ENCODE results near the gene SLCO1A2.

SLCO1A2 gene

GRCh38 chr12:21265932-21266331 lies 68.8 kb downstream of the SLCO1A2 start:
- DNase-seq: no peak
- Histone ChIP-seq H3K4me1 (ENCODE audit: insufficient read depth, low read length) (no peaks in the 10 kb centered on the region), H3K9ac (ENCODE audit: low read depth, low read length) (no peak overlapping the region), H3K36me3 (ENCODE audit: insufficient read depth, low read length) (no peaks in the 10 kb centered on the region), H3K27me3 (ENCODE audit: insufficient read depth, low read length, poor library complexity) (no peaks in the 10 kb centered on the region), H3K4me3 (ENCODE audit: low read depth in 1 of 2, low read length in 2 of 2) (no peak overlapping the region), H3K9me3 (ENCODE audit: insufficient read depth, low read length, severe bottlenecking) (no peaks in the 10 kb centered on the region), H2AFZ (ENCODE audit: low read depth, low read length) (no peak overlapping the region), H3K27ac (ENCODE audit: low read length) (no peak overlapping the region), H3K79me2 (ENCODE audit: insufficient read depth, low read length) (no peaks in the 10 kb centered on the region), H4K20me1 (ENCODE audit: insufficient read depth, low read length) (no peaks in the 10 kb centered on the region), H3K4me2 (ENCODE audit: insufficient read depth, low read length) (no peak overlapping the region)
- ATAC-seq (ENCODE audit: insufficient read depth, low read depth): no peak
- TF ChIP-seq CTCF (IDR thresholded peaks at IDR 0.05; ENCODE audit: borderline replicate concordance, extremely low read depth, low read length, poor library complexity, severe bottlenecking) (no peak), EZH2 (IDR thresholded peaks at IDR 0.05; ENCODE audit: borderline replicate concordance, low read depth, low read length, severe bottlenecking) (no peak)

GRCh38 chr12:21264232-21264631 lies 70.5 kb downstream of the SLCO1A2 start:
- no peak for ATAC-seq (ENCODE audit: insufficient read depth, low read depth)
- no peaks in the 10 kb centered on the region for H3K27me3 ChIP-seq (ENCODE audit: insufficient read depth, low read length, poor library complexity)
- TF ChIP-seq EZH2 (IDR thresholded peaks at IDR 0.05; ENCODE audit: borderline replicate concordance, low read depth, low read length, severe bottlenecking): no peak
- no peak for TF ChIP-seq CTCF (IDR thresholded peaks at IDR 0.05; ENCODE audit: borderline replicate concordance, extremely low read depth, low read length, poor library complexity, severe bottlenecking)
- H3K36me3 ChIP-seq (ENCODE audit: insufficient read depth, low read length): no peaks in the 10 kb centered on the region
- DNase-seq: no peak
- H3K4me1 ChIP-seq (ENCODE audit: insufficient read depth, low read length): no peaks in the 10 kb centered on the region
- H3K4me2 ChIP-seq (ENCODE audit: insufficient read depth, low read length): no peak overlapping the region
- H2AFZ ChIP-seq (ENCODE audit: low read depth, low read length): no peak overlapping the region
- H4K20me1 ChIP-seq (ENCODE audit: insufficient read depth, low read length): no peaks in the 10 kb centered on the region
- no peak overlapping the region for H3K4me3 ChIP-seq (ENCODE audit: low read depth in 1 of 2, low read length in 2 of 2)
- H3K9me3 ChIP-seq (ENCODE audit: insufficient read depth, low read length, severe bottlenecking): no peaks in the 10 kb centered on the region
- no peak overlapping the region for H3K27ac ChIP-seq (ENCODE audit: low read length)
- H3K9ac ChIP-seq (ENCODE audit: low read depth, low read length): no peak overlapping the region
- H3K79me2 ChIP-seq (ENCODE audit: insufficient read depth, low read length): no peaks in the 10 kb centered on the region

GRCh38 chr12:21257172-21257571 lies 77.5 kb downstream of the SLCO1A2 start:
- no peak overlapping the region for H3K27ac ChIP-seq (ENCODE audit: low read length)
- H3K4me1 ChIP-seq (ENCODE audit: insufficient read depth, low read length): no peaks in the 10 kb centered on the region
- H3K79me2 ChIP-seq (ENCODE audit: insufficient read depth, low read length): no peaks in the 10 kb centered on the region
- DNase-seq (no peak), ATAC-seq (ENCODE audit: insufficient read depth, low read depth) (no peak)
- H3K9ac ChIP-seq (ENCODE audit: low read depth, low read length): no peak overlapping the region
- no peaks in the 10 kb centered on the region for H3K9me3 ChIP-seq (ENCODE audit: insufficient read depth, low read length, severe bottlenecking)
- H3K27me3 ChIP-seq (ENCODE audit: insufficient read depth, low read length, poor library complexity): peaks cover 4% of the 10 kb centered on the region
- no peaks in the 10 kb centered on the region for H3K36me3 ChIP-seq (ENCODE audit: insufficient read depth, low read length)
- no peak overlapping the region for H3K4me3 ChIP-seq (ENCODE audit: low read depth in 1 of 2, low read length in 2 of 2)
- TF ChIP-seq CTCF (IDR thresholded peaks at IDR 0.05; ENCODE audit: borderline replicate concordance, extremely low read depth, low read length, poor library complexity, severe bottlenecking) (no peak), EZH2 (IDR thresholded peaks at IDR 0.05; ENCODE audit: borderline replicate concordance, low read depth, low read length, severe bottlenecking) (no peak)
- H2AFZ ChIP-seq (ENCODE audit: low read depth, low read length): no peak overlapping the region
- no peak overlapping the region for H3K4me2 ChIP-seq (ENCODE audit: insufficient read depth, low read length)
- no peaks in the 10 kb centered on the region for H4K20me1 ChIP-seq (ENCODE audit: insufficient read depth, low read length)

- Histone ChIP-seq H3K27ac (ENCODE audit: low read length) (no peak overlapping the region), H3K27me3 (ENCODE audit: insufficient read depth, low read length, poor library complexity) (peaks cover 4% of the 10 kb centered on the region), H3K4me3 (ENCODE audit: low read depth in 1 of 2, low read length in 2 of 2) (no peak overlapping the region), H3K4me1 (ENCODE audit: insufficient read depth, low read length) (no peaks in the 10 kb centered on the region), H2AFZ (ENCODE audit: low read depth, low read length) (no peak overlapping the region), H3K36me3 (ENCODE audit: insufficient read depth, low read length) (no peaks in the 10 kb centered on the region), H3K9me3 (ENCODE audit: insufficient read depth, low read length, severe bottlenecking) (no peaks in the 10 kb centered on the region), H4K20me1 (ENCODE audit: insufficient read depth, low read length) (no peaks in the 10 kb centered on the region), H3K79me2 (ENCODE audit: insufficient read depth, low read length) (no peaks in the 10 kb centered on the region), H3K4me2 (ENCODE audit: insufficient read depth, low read length) (no peak overlapping the region), H3K9ac (ENCODE audit: low read depth, low read length) (no peak overlapping the region)
- TF ChIP-seq EZH2 (IDR thresholded peaks at IDR 0.05; ENCODE audit: borderline replicate concordance, low read depth, low read length, severe bottlenecking) (no peak), CTCF (IDR thresholded peaks at IDR 0.05; ENCODE audit: borderline replicate concordance, extremely low read depth, low read length, poor library complexity, severe bottlenecking) (no peak)
- ATAC-seq (ENCODE audit: insufficient read depth, low read depth) (no peak), DNase-seq (no peak)
Observed at GRCh38 chr12:21252070-21252469, 82.6 kb downstream of the SLCO1A2 start.

All from DND-41 (cell line).